Neural cell (in vitro differentiated cells): Measurements from ENCODE around the gene TBL1X.

Source experiments
- EP300 ChIP-seq: fragments of 450-650 bp; conservative IDR thresholded peaks from 2 replicates; pipeline ENCODE4 v1.6.1; 2014; ENCODE audit warnings: antibody characterized with exemption, mild to moderate bottlenecking, moderate library complexity; ENCODE audit not compliant: poor library complexity, severe bottlenecking
- TF ChIP-seq, protein P1 (sequence below): fragments of 450-650 bp; IDR thresholded peaks from 2 replicates; pipeline ENCODE4 v1.5.1; 2014; ENCODE audit warnings: antibody characterized with exemption, mild to moderate bottlenecking, moderate library complexity; ENCODE audit not compliant: poor library complexity, severe bottlenecking

DNA sequence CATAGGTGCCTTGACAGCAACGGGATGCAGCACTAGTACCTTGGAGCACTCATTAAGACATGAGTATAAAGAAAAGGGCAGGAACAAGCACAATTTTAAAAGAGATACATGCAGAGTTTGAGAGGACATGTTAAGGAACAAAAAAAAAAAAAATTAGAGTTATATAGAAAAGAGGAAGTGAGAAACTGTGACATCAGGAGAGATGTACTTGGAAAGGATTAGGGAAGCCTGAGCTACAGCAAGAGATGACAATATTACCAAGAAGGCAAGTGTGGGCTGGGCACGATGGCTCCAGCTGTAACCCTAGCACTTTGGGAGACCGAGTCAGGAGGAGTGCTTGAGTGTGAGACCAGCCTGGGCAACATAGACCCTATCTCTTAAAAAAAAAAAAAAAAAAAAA is 263.4 kb downstream of the TBL1X start:
- no peak for TF ChIP-seq EP300
- TF ChIP-seq, protein P1, sequence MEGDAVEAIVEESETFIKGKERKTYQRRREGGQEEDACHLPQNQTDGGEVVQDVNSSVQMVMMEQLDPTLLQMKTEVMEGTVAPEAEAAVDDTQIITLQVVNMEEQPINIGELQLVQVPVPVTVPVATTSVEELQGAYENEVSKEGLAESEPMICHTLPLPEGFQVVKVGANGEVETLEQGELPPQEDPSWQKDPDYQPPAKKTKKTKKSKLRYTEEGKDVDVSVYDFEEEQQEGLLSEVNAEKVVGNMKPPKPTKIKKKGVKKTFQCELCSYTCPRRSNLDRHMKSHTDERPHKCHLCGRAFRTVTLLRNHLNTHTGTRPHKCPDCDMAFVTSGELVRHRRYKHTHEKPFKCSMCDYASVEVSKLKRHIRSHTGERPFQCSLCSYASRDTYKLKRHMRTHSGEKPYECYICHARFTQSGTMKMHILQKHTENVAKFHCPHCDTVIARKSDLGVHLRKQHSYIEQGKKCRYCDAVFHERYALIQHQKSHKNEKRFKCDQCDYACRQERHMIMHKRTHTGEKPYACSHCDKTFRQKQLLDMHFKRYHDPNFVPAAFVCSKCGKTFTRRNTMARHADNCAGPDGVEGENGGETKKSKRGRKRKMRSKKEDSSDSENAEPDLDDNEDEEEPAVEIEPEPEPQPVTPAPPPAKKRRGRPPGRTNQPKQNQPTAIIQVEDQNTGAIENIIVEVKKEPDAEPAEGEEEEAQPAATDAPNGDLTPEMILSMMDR: no peak
